H1 (cell line): ENCODE results near the gene ARHGAP15. TPM values are rescaled to one million over a fixed set of nuclear protein-coding genes. Genes with fewer than 3 reads are reported as not detected.

Experiments used
- CTCF ChIA-PET: fragments of 300-600 bp; sonication (Branson Sonifier 250); formaldehyde crosslinking; loops from one replicate; lab custom pipeline; 2021; ENCODE audit not compliant: partially characterized antibody; lab: Charles Lee
- POLR2A ChIA-PET: fragments of 300-600 bp; sonication (Branson Sonifier 250); formaldehyde crosslinking; loops from one replicate; lab custom pipeline; 2021; ENCODE audit warnings: inconsistent platforms; ENCODE audit not compliant: partially characterized antibody; lab: Charles Lee
- DNase-seq, 2 experiments: peaks; one replicate each; pipeline versions ENCODE4 v3.0.0 to v3.0.0-alpha.2; 2010 to 2022; ENCODE audit warnings: low spot score in 2 of 2, low read depth in 1 of 2, mixed read lengths in 1 of 2
- FAIRE-seq: peaks from 2 replicates; lab custom pipeline; 2011; peaks lifted over from hg19 to GRCh38; lab: Jason Lieb, UNC
- H2AFZ ChIP-seq: 2 replicates; pipeline ENCODE4 v1.8.1; 2012; ENCODE audit warnings: low read length, inconsistent platforms
- H2AK5ac ChIP-seq: 2 replicates; pipeline ENCODE4 v1.6.1; 2013; ENCODE audit warnings: low read depth, low read length
- H2BK120ac ChIP-seq: replicated peaks from 2 replicates; pipeline ENCODE3; 2013; ENCODE audit warnings: low read depth, low read length, inconsistent platforms
- H2BK12ac ChIP-seq: 2 replicates; pipeline ENCODE4 v1.6.1; 2013; ENCODE audit warnings: low read depth, low read length
- H2BK15ac ChIP-seq: 2 replicates; pipeline ENCODE4 v1.6.1; 2013; ENCODE audit warnings: low read length
- H2BK20ac ChIP-seq: 2 replicates; pipeline ENCODE4 v1.6.1; 2013; ENCODE audit warnings: low read length
- H2BK5ac ChIP-seq: 2 replicates; pipeline ENCODE4 v1.6.1; 2013; ENCODE audit warnings: low read depth, low read length
- H3K14ac ChIP-seq: 2 replicates; pipeline ENCODE4 v1.6.1; 2013; ENCODE audit warnings: inconsistent platforms; ENCODE audit not compliant: insufficient read length
- H3K18ac ChIP-seq: 2 replicates; pipeline ENCODE4 v1.6.1; 2013; ENCODE audit warnings: low read length; ENCODE audit errors: extremely low read depth
- H3K23ac ChIP-seq: 2 replicates; pipeline ENCODE4 v1.6.1; 2013; ENCODE audit warnings: inconsistent platforms; ENCODE audit not compliant: insufficient read length
- H3K23me2 ChIP-seq: 2 replicates; pipeline ENCODE4 v1.6.1; 2013; ENCODE audit warnings: low read depth, low read length
- H3K27ac ChIP-seq: 2 replicates; pipeline ENCODE4 v1.6.1; 2011; ENCODE audit warnings: low read depth, low read length, inconsistent platforms
- H3K27me3 ChIP-seq, 4 experiments: replicated peaks in 1 of 4; 1 replicate in 1 of 4; 2 replicates in 3 of 4; pipeline versions ENCODE4 v1.6.1 to v1.8.1; 2011 to 2013; ENCODE audit warnings: low read length in 3 of 4, mild to moderate bottlenecking in 3 of 4, inconsistent platforms in 2 of 4, mixed read lengths in 2 of 4, moderate library complexity in 1 of 4; ENCODE audit not compliant: control insufficient read depth in 3 of 4, insufficient read depth in 3 of 4; ENCODE audit errors: extremely low read depth in 1 of 4
- H3K36me3 ChIP-seq, 4 experiments: 2 replicates each; pipeline versions ENCODE4 v1.6.1 to v1.8.1; 2011 to 2013; ENCODE audit warnings: mild to moderate bottlenecking in 4 of 4, low read length in 3 of 4, moderate library complexity in 2 of 4, control low read depth in 1 of 4, inconsistent platforms in 1 of 4; ENCODE audit not compliant: insufficient read depth in 4 of 4, control insufficient read depth in 2 of 4
- H3K4ac ChIP-seq: replicated peaks from 2 replicates; pipeline ENCODE3; 2013; ENCODE audit warnings: low read length, low read depth, mixed read lengths, inconsistent platforms; ENCODE audit not compliant: insufficient read length
- H3K4me1 ChIP-seq, 4 experiments: replicated peaks in 1 of 4; 1 replicate in 1 of 4; 2 replicates in 3 of 4; pipeline versions ENCODE4 v1.6.1 to v1.8.1; 2011 to 2013; ENCODE audit warnings: low read length in 3 of 4, inconsistent platforms in 2 of 4, mixed read lengths in 1 of 4; ENCODE audit not compliant: insufficient read depth in 4 of 4, control insufficient read depth in 3 of 4
- H3K4me2 ChIP-seq, 2 experiments: 2 replicates each; pipeline versions ENCODE4 v1.6.1 to v1.8.1; 2011 to 2013; ENCODE audit warnings: low read depth in 2 of 2, low read length in 2 of 2, control low read depth in 1 of 2, inconsistent platforms in 1 of 2, mild to moderate bottlenecking in 1 of 2; ENCODE audit not compliant: insufficient read depth in 1 of 2
- H3K4me3 ChIP-seq, 4 experiments: fragments of 200-600, 300-600 bp in 1 of 4; sonication (generic), shearing (Covaris generic), sonication (Bioruptor Twin) in 1 of 4; 2 replicates each; pipeline versions ENCODE4 v1.5.1 to v1.8.1; 2011 to 2016; ENCODE audit warnings: low read length in 4 of 4, low read depth in 3 of 4, control low read depth in 2 of 4, inconsistent platforms in 2 of 4, mild to moderate bottlenecking in 2 of 4, mixed read lengths in 1 of 4, moderate library complexity in 1 of 4; ENCODE audit not compliant: insufficient read depth in 2 of 4; ENCODE audit errors: extremely low read depth in 1 of 4
- H3K56ac ChIP-seq: replicated peaks from 2 replicates; pipeline ENCODE3; 2013; ENCODE audit warnings: low read depth, mild to moderate bottlenecking, mixed read lengths, low read length, inconsistent platforms; ENCODE audit not compliant: insufficient read length
- H3K79me1 ChIP-seq: 2 replicates; pipeline ENCODE4 v1.6.1; 2013; ENCODE audit warnings: low read depth, low read length, control low read depth
- H3K79me2 ChIP-seq, 2 experiments: 2 replicates each; pipeline versions ENCODE4 v1.6.1 to v1.8.1; 2012 to 2013; ENCODE audit warnings: low read length in 2 of 2, mild to moderate bottlenecking in 2 of 2, inconsistent platforms in 1 of 2; ENCODE audit not compliant: insufficient read depth in 2 of 2, control insufficient read depth in 1 of 2
- H3K9ac ChIP-seq, 4 experiments: replicated peaks in 1 of 4; 1 replicate in 1 of 4; 2 replicates in 3 of 4; pipeline versions ENCODE4 v1.6.1 to v1.8.1; 2011 to 2013; ENCODE audit warnings: low read depth in 3 of 4, low read length in 3 of 4, control low read depth in 2 of 4, mild to moderate bottlenecking in 2 of 4, moderate library complexity in 2 of 4, inconsistent platforms in 1 of 4; ENCODE audit errors: extremely low read depth in 1 of 4
- H3K9me3 ChIP-seq, 2 experiments: 2 replicates each; pipeline versions ENCODE4 v1.6.1 to v1.8.1; 2012 to 2013; ENCODE audit warnings: mild to moderate bottlenecking in 2 of 2, moderate library complexity in 2 of 2, control low read depth in 1 of 2, inconsistent platforms in 1 of 2, low read depth in 1 of 2, low read length in 1 of 2, mixed read lengths in 1 of 2; ENCODE audit not compliant: insufficient read depth in 2 of 2
- H4K20me1 ChIP-seq, 2 experiments: replicated peaks in 1 of 2; 2 replicates each; pipeline versions ENCODE3 to v1.8.1; 2011 to 2013; ENCODE audit warnings: inconsistent platforms in 2 of 2, low read length in 2 of 2, mild to moderate bottlenecking in 1 of 2; ENCODE audit not compliant: insufficient read depth in 2 of 2, control insufficient read depth in 1 of 2
- H4K5ac ChIP-seq: 2 replicates; pipeline ENCODE4 v1.6.1; 2013; ENCODE audit warnings: low read length, low read depth, mixed read lengths, inconsistent platforms; ENCODE audit not compliant: insufficient read length
- H4K8ac ChIP-seq: 2 replicates; pipeline ENCODE4 v1.8.0; 2013; ENCODE audit warnings: mild to moderate bottlenecking, moderate library complexity, low read length, inconsistent platforms; ENCODE audit not compliant: insufficient read depth; ENCODE audit errors: extremely low read depth
- H4K91ac ChIP-seq: replicated peaks from 2 replicates; pipeline ENCODE3; 2013; ENCODE audit warnings: low read length, mixed read lengths, inconsistent platforms; ENCODE audit not compliant: insufficient read length
- CHD1 ChIP-seq: IDR thresholded peaks from 2 replicates; pipeline ENCODE4 v1.6.1; 2012; ENCODE audit warnings: low read depth, low read length, improper control_type of control experiment
- CTBP2 ChIP-seq: IDR thresholded peaks from 2 replicates; pipeline ENCODE4 v1.7.0; 2011; ENCODE audit warnings: borderline replicate concordance, mild to moderate bottlenecking, moderate library complexity, mixed read lengths, low read length; ENCODE audit not compliant: insufficient read depth, insufficient read length
- GTF2F1 ChIP-seq: IDR thresholded peaks from 2 replicates; pipeline ENCODE4 v1.6.1; 2012; ENCODE audit warnings: low read depth, low read length, improper control_type of control experiment, borderline replicate concordance
- RBBP5 ChIP-seq: IDR thresholded peaks from 2 replicates; pipeline ENCODE4 v1.7.1; 2012; ENCODE audit warnings: low read depth, mild to moderate bottlenecking, inconsistent platforms, low read length, moderate library complexity, borderline replicate concordance
- SP2 ChIP-seq: IDR thresholded peaks from 2 replicates; pipeline ENCODE4 v1.6.1; 2012; ENCODE audit warnings: mild to moderate bottlenecking, low read length, inconsistent platforms
- SP4 ChIP-seq: IDR thresholded peaks from 2 replicates; pipeline ENCODE4 v1.6.1; 2012; ENCODE audit warnings: low read length, inconsistent platforms
- SUZ12 ChIP-seq: fragments of 200-600 bp; sonication (generic); IDR thresholded peaks from 2 replicates; pipeline ENCODE4 v1.6.1; 2012; ENCODE audit warnings: mild to moderate bottlenecking, inconsistent platforms, low read length, moderate library complexity, mixed read lengths
- TAF1 ChIP-seq: IDR thresholded peaks from 2 replicates; pipeline ENCODE4 v1.6.1; 2011; ENCODE audit warnings: mild to moderate bottlenecking, low read depth, low read length
- TAF7 ChIP-seq: optimal IDR thresholded peaks from 2 replicates; pipeline ENCODE3; 2011; ENCODE audit warnings: low read depth, mild to moderate bottlenecking, inconsistent platforms, low read length, moderate library complexity, borderline replicate concordance
- TBP ChIP-seq: IDR thresholded peaks from 2 replicates; pipeline ENCODE4 v1.6.1; 2011; ENCODE audit warnings: low read depth, low read length, improper control_type of control experiment
- YY1 ChIP-seq: IDR thresholded peaks from 2 replicates; pipeline ENCODE4 v1.6.1; 2011; ENCODE audit warnings: low read depth, mild to moderate bottlenecking, low read length
- WGBS, 2 experiments: shearing (Covaris generic) in 1 of 2; methylation state at CpG; one replicate each; pipeline versions ENCODE4 v1.1.6 to v1.1.7; 2013 to 2015; ENCODE audit warnings: low lambda C conversion rate in 2 of 2, mixed read lengths in 2 of 2, inconsistent platforms in 1 of 2, low coverage in 1 of 2, missing lambda C conversion rate in 1 of 2; ENCODE audit not compliant: insufficient replicate concordance in 2 of 2, insufficient coverage in 1 of 2, insufficient read length in 1 of 2; ENCODE audit errors: extremely low coverage in 1 of 2, missing lambda C conversion rate in 1 of 2; 5-methylcytosine and 5-hydroxymethylcytosine counted together
- polyA plus RNA-seq, 7 experiments: library from polyadenylated mRNA; depleted of rRNA in 3 of 7; stranded (reverse) in 5 of 7; unstranded in 2 of 7; fragments of >200 nt in 5 of 7; fragments of 200-250 nt in 2 of 7; gene quantifications; 1 replicate in 5 of 7; 2 replicates in 1 of 7; 4 replicates in 1 of 7; pipeline versions ENCODE4 v1.2.1 to v1.2.3, GENCODE V29; 2011 to 2013; ENCODE audit warnings: missing spikeins in 2 of 7, mixed read lengths in 2 of 7
- total RNA-seq: library from RNA; stranded (reverse); fragmentation: NEBNext Ultra II Directional; extraction: Animal tissue kit (Norgen Biotek cat#: 25700); gene quantifications from 2 replicates; pipeline ENCODE4 v1.2.1, GENCODE V29; 2021
- TF ChIP-seq, protein P1 (sequence below), 3 experiments: IDR thresholded peaks; 1 replicate in 2 of 3; 2 replicates in 1 of 3; pipeline versions ENCODE4 v1.5.1 to v1.6.1; 2011; ENCODE audit warnings: low read length in 3 of 3, mild to moderate bottlenecking in 3 of 3, inconsistent platforms in 2 of 3, low read depth in 1 of 3, moderate library complexity in 1 of 3; ENCODE audit not compliant: insufficient read depth in 1 of 3; ENCODE audit errors: control extremely low read depth in 1 of 3

ARHGAP15 gene
- total and polyA plus RNA-seq, 2 of the 8 experiments (the other 6 are each of a cell fraction or from before 2014, with no cell fraction given): not detected

DNA sequence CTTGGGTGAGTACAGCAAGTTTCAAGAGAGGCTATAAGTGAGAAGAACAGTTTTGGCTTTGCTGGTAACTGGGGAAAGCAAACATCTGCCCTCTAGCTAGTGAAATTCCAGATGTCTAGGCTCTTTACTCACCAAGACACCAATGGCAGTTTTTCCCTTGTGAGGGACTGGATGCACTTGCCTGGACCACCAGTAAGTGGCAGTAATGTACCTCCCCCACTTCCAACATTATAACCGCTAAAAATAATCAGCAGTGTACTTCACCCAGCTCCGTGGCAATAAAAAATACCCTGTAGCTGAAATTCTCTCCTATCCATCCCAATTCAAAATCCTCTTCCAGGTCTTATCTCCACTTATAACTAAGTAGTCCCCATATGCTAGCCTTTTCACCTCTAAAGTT is 383.9 kb downstream of the ARHGAP15 start:
- H3K4me2 ChIP-seq: no peak overlapping the region
- H2BK5ac ChIP-seq: no peak overlapping the region
- 0 out of 4 replicates have a peak, but pooled peaks cover 0 to 2% of the 10 kb centered on the region in 2 experiments for H3K9me3 ChIP-seq
- H3K27ac ChIP-seq: no peak overlapping the region
- H3K4me3 ChIP-seq: no peak overlapping the region
- no peak overlapping the region for H2BK12ac ChIP-seq
- no peak overlapping the region for H3K56ac ChIP-seq
- H3K9ac ChIP-seq: no peak overlapping the region
- 27% methylated on average over 2 of the region's 2 CpGs; no CpG with 5 or more reads in 1 of the 2 experiments for WGBS, 2 experiments
- no peak overlapping the region for H3K18ac ChIP-seq
- H2BK20ac ChIP-seq: no peak overlapping the region
- H3K79me2 ChIP-seq: no peaks in the 10 kb centered on the region
- no peak overlapping the region for H2AFZ ChIP-seq
- H3K14ac ChIP-seq: no peak overlapping the region
- FAIRE-seq (peak; percentile 73), DNase-seq (peak; percentile 15 to 53)
- H4K5ac ChIP-seq: no peak overlapping the region
- no peak overlapping the region for H2BK15ac ChIP-seq
- no peaks in the 10 kb centered on the region for H3K23me2 ChIP-seq
- H2AK5ac ChIP-seq: no peak overlapping the region
- H3K79me1 ChIP-seq: no peaks in the 10 kb centered on the region
- H4K8ac ChIP-seq: no peak overlapping the region
- H4K20me1 ChIP-seq: no peaks in the 10 kb centered on the region
- ChIA-PET POLR2A (no interaction called here), CTCF (interaction anchor here (0.5 to 4.2 kb wide), 31 partner anchors 8 to 610 kb away, joined by 3 to 20 read pairs (median 3); no protein-coding TSS in a partner anchor)
- no peak overlapping the region for H4K91ac ChIP-seq
- H3K36me3 ChIP-seq: no peaks in the 10 kb centered on the region
- no peaks in the 10 kb centered on the region for H3K27me3 ChIP-seq
- H2BK120ac ChIP-seq: no peak overlapping the region
- no peak overlapping the region for H3K23ac ChIP-seq
- H3K4me1 ChIP-seq: no peaks in the 10 kb centered on the region
- H3K4ac ChIP-seq: no peak overlapping the region
- TF ChIP-seq GTF2F1 (no peak), YY1 (peak; percentile 53; the same call in 1 of the 2 replicates), SUZ12 (no peak), CHD1 (no peak), TAF1 (no peak), CTBP2 (no peak), TAF7 (no peak), SP2 (no peak), RBBP5 (no peak), TBP (no peak), SP4 (no peak)
- TF ChIP-seq, protein P1, sequence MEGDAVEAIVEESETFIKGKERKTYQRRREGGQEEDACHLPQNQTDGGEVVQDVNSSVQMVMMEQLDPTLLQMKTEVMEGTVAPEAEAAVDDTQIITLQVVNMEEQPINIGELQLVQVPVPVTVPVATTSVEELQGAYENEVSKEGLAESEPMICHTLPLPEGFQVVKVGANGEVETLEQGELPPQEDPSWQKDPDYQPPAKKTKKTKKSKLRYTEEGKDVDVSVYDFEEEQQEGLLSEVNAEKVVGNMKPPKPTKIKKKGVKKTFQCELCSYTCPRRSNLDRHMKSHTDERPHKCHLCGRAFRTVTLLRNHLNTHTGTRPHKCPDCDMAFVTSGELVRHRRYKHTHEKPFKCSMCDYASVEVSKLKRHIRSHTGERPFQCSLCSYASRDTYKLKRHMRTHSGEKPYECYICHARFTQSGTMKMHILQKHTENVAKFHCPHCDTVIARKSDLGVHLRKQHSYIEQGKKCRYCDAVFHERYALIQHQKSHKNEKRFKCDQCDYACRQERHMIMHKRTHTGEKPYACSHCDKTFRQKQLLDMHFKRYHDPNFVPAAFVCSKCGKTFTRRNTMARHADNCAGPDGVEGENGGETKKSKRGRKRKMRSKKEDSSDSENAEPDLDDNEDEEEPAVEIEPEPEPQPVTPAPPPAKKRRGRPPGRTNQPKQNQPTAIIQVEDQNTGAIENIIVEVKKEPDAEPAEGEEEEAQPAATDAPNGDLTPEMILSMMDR (IDR thresholded peaks at IDR 0.05; ENCODE audit: control extremely low read depth in 1 of 3, insufficient read depth in 1 of 3, low read depth in 1 of 3, low read length in 3 of 3): peak; percentile 62 to 88 (median 72)
